ENCODE measurements around the gene ASAP2.

The ASAP2 gene

DNA sequence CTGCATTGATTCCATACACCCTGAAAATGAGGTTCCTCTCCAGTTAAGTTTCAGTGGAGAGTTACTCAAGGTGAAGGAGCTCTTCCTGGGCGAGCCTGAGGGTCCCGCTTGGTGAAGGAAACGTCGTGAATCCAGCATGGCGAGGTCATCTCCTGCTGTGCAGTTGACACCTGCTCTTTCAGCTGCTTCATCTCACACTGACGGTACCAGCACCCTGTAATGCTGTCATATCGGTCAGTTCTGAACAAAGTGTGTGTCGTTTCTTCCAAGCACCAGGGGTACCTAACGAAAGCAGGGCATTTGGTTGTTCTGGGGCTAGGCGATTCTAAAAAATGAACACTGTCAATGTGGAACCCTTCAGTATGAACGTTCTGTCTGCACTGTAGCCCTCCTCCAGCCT, 164.1 kb downstream of the ASAP2 start:
- peaks cover 16% of the 10 kb centered on the region for H3K27me3 Mint-ChIP-seq
- H3K4me1 Mint-ChIP-seq = peaks cover 9% of the 10 kb centered on the region
- no peak for ATAC-seq (ENCODE audit: low read depth)
- no peak overlapping the region for H3K27ac Mint-ChIP-seq
- no peaks in the 10 kb centered on the region for H3K9me3 Mint-ChIP-seq
- no peak for DNase-seq (ENCODE audit: low spot score in 2 of 2)
- H3K36me3 Mint-ChIP-seq = no peaks in the 10 kb centered on the region
- H3K4me3 Mint-ChIP-seq = no peak overlapping the region

DNA sequence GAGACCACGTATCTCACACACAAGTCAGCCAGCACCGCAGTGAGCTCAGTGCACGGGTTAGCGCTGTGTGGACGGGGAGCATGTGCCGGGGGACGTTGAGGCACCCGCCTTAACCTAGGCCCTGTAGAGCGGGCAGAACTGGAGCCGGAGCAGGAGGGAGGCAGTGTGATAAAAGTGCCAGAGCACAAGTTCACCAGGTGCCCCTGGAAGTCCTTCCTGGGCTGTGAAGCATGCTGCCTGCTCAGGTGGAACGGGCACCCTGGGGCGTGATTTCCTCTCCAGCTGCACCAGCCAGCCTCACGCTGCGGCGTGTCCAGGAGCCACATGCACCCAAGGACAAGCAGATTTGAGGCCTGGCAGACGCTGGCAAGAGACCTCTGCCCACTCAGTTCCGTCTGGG, 166.4 kb downstream of the ASAP2 start:
- H3K4me1 Mint-ChIP-seq = peaks cover 14% of the 10 kb centered on the region
- H3K9me3 Mint-ChIP-seq = no peaks in the 10 kb centered on the region
- H3K27me3 Mint-ChIP-seq = peaks cover 15% of the 10 kb centered on the region
- DNase-seq (ENCODE audit: low spot score in 2 of 2) (peak in 1 of 2 donors; percentile 19), ATAC-seq (ENCODE audit: low read depth) (peak; percentile 86)
- no peak overlapping the region for H3K4me3 Mint-ChIP-seq
- no peak overlapping the region for H3K27ac Mint-ChIP-seq
- H3K36me3 Mint-ChIP-seq = no peaks in the 10 kb centered on the region

DNA sequence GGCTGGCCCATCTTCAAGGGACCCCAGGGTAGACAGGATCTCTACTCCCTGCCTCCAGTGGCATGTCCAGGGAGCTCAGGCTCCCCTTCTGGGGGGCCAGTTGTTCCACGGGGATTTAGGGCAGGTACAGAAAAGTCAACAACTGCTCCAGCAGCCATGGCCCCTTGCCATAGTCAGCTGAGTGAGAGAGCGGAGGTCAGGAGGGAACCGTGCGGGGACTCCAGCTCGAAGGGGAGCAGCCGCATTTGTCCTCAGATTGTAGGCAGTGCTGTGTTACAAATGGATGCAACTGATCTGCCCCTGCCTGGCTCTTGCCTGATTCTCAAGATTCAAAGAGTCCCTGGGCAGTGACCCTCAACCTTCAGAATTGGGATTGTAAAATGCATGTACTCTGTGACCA, 166.9 kb downstream of the ASAP2 start:
- no peak for DNase-seq (ENCODE audit: low spot score in 2 of 2)
- H3K4me3 Mint-ChIP-seq = no peak overlapping the region
- no peaks in the 10 kb centered on the region for H3K36me3 Mint-ChIP-seq
- no peaks in the 10 kb centered on the region for H3K9me3 Mint-ChIP-seq
- H3K27ac Mint-ChIP-seq = no peak overlapping the region
- peaks cover 15% of the 10 kb centered on the region for H3K27me3 Mint-ChIP-seq
- no peak for ATAC-seq (ENCODE audit: low read depth)
- peaks cover 14% of the 10 kb centered on the region for H3K4me1 Mint-ChIP-seq

DNA sequence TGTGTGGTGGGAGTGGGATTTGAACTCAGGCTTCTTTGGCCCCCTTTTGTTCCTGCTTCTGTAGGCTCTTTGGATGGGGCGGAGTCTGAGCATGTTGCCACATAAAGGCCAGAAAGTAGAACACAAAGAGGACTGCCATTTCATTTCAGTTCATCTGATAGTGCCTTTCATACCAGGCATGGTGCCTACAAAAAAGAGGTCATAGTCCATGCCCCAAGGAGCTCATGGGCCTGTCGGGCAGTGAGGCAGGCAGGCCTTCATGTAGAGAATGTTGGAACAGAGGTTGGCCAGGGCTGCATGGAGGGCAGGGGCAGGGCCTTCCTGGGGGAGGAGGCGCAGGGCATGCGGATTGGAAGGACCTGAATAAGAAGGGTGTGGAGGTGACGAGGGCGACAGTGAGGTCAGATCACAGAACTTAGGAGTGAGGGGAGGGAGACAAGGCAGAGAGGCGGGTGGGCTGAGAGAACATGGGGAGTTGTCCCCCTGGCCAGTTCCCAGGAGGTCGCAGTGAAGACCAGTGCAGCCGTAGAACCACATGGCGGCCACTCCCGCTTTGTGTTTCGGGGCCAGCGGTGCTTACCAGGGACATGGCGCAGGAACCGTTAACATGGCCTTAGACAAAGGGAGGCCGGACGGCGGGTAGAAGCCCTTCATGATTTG, 167.6 kb downstream of the ASAP2 start:
- H3K27ac Mint-ChIP-seq = no peak overlapping the region
- ATAC-seq (ENCODE audit: low read depth) (no peak), DNase-seq (ENCODE audit: low spot score in 2 of 2) (no peak)
- no peak overlapping the region for H3K4me3 Mint-ChIP-seq
- H3K4me1 Mint-ChIP-seq = peaks cover 14% of the 10 kb centered on the region
- no peaks in the 10 kb centered on the region for H3K9me3 Mint-ChIP-seq
- H3K36me3 Mint-ChIP-seq = no peaks in the 10 kb centered on the region
- peaks cover 15% of the 10 kb centered on the region for H3K27me3 Mint-ChIP-seq

DNA sequence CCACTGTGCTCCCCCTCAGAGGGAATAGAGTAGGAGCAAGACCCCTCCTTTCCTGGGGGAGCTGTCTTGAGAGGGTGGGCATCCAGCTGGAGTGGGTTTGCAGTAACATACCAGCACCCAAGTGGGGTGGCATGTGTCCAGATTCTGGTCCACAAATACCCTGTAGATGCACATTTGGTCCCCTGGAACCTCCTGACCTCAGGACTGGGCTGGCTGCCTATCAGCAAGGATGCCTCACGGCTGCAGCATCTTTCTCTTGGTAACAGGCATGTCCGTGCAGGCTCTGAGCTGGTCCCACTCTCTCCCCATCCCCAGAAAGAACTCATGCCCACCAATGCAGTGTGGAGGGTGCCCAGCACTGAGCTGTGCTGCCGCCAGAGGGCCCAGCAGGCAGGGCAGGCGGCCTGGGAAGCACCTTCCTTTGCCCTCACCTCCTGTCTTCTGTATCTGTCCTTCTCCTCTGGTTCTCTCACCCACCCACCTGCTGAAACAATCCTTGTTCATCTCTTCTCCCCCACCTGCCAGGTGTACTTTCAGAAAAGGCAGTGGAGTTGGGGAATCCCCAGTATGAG, 169.3 kb downstream of the ASAP2 start:
- H3K36me3 Mint-ChIP-seq = no peaks in the 10 kb centered on the region
- peaks cover 9% of the 10 kb centered on the region for H3K27me3 Mint-ChIP-seq
- peaks cover 14% of the 10 kb centered on the region for H3K4me1 Mint-ChIP-seq
- DNase-seq (ENCODE audit: low spot score in 2 of 2) (no peak), ATAC-seq (ENCODE audit: low read depth) (peak; percentile 65)
- H3K4me3 Mint-ChIP-seq = no peak overlapping the region
- no peak overlapping the region for H3K27ac Mint-ChIP-seq
- H3K9me3 Mint-ChIP-seq = no peaks in the 10 kb centered on the region

DNA sequence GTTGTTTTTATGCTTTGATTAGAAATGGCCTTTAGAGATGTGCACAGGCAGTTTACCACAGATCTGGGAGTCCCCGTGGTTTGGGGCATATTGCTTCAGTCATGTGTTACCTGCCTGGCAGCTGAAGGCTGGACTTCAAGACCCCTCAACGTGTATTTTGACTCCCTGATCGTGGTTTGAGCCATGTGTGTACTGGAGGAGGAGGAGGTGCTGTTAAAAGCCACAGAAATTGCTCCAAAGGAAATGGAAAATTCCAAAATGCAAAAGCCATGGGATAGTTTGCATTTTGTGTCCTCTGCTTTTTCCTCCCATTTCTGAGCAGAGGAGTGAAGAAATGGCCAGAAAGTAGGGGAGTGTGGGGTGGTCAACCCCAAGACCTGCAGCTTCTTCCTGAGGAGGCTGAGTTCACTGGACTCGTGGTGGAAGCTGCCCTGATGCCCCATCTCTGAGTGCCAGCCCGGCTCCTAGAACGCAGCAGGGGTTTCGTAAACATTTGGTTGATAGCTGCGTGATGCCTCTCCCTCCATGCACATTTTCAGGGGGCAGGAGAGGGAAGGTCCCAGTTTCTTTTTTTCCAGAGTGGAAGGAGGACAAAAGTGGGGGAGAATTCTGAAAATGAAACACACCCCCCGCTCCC, 171.0 kb downstream of the ASAP2 start:
- Mint-ChIP-seq H3K27me3 (peaks cover 8% of the 10 kb centered on the region), H3K9me3 (no peaks in the 10 kb centered on the region), H3K4me1 (peaks cover 9% of the 10 kb centered on the region), H3K4me3 (no peak overlapping the region), H3K36me3 (no peaks in the 10 kb centered on the region), H3K27ac (no peak overlapping the region)
- no peak for DNase-seq (ENCODE audit: low spot score in 2 of 2)
- no peak for ATAC-seq (ENCODE audit: low read depth)

DNA sequence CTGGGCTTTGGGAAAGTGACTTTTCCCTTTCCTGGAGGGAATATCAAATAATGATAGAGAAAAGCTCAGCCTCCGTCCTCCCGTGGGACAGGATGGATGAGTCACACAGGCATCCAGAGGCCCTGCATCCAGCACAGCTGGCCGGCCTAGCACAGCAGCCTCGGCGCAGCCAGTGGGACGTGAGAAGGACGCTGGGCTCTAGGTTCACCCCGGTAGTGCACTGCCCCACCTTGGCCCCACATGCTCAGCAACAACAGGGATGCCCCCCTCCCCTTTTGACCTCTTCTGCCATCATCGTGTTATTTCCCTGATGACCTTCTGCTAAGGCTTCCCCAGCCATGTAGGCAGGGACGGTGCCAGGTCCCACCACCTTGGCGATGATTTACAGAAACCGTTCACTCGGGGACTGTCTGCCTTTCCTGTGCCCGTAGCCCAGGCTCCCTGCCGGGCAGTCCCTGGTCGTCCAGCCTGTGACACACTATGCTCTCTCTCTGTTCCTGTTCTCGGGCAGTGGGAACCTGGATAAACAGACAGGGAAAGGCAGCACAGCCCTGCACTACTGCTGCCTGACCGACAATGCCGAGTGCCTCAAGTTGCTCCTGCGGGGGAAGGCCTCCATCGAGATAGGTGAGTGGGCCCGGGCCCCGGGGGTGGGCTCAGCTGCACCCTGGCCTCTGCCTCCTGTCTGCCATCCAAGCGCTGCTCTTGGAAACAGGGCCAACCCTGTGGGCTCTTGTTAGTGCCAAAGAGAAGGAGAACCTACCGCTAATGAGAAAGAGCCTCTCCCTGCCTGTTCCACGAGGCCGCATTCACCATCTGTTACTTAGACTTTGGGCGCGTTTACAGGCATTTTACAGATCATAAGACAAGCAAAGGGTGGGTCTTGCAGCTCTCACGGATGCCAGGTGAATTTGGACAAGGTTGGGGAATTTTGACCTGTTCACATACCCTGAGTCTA, 172.1 kb downstream of the ASAP2 start:
- Mint-ChIP-seq H3K4me1 (peaks cover 5% of the 10 kb centered on the region), H3K27ac (no peak overlapping the region), H3K27me3 (peaks cover 7% of the 10 kb centered on the region), H3K9me3 (no peaks in the 10 kb centered on the region), H3K4me3 (no peak overlapping the region), H3K36me3 (no peaks in the 10 kb centered on the region)
- ATAC-seq (ENCODE audit: low read depth) (no peak), DNase-seq (ENCODE audit: low spot score in 2 of 2) (no peak)

DNA sequence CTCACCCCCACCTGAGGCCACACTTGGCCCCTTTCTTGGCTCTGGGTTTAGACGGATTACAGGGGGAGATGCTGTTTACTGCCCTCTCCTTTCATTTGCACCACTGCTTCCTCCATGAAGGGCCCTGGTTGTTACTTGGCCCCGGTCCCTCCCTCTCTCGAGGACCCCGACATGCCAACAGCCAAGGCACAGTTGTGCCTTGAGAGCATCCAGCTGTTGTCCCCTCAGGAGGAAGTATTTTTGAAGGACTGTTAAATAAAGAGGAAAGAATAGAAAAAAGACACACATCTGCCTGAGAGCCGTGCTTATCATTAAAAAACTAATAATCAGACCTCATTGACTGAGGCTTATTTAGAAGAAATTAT, 172.8 kb downstream of the ASAP2 start:
- ATAC-seq (ENCODE audit: low read depth) (no peak), DNase-seq (ENCODE audit: low spot score in 2 of 2) (no peak)
- Mint-ChIP-seq H3K9me3 (no peaks in the 10 kb centered on the region), H3K27me3 (peaks cover 4% of the 10 kb centered on the region), H3K4me1 (peaks cover 5% of the 10 kb centered on the region), H3K36me3 (no peaks in the 10 kb centered on the region), H3K27ac (no peak overlapping the region), H3K4me3 (no peak overlapping the region)

DNA sequence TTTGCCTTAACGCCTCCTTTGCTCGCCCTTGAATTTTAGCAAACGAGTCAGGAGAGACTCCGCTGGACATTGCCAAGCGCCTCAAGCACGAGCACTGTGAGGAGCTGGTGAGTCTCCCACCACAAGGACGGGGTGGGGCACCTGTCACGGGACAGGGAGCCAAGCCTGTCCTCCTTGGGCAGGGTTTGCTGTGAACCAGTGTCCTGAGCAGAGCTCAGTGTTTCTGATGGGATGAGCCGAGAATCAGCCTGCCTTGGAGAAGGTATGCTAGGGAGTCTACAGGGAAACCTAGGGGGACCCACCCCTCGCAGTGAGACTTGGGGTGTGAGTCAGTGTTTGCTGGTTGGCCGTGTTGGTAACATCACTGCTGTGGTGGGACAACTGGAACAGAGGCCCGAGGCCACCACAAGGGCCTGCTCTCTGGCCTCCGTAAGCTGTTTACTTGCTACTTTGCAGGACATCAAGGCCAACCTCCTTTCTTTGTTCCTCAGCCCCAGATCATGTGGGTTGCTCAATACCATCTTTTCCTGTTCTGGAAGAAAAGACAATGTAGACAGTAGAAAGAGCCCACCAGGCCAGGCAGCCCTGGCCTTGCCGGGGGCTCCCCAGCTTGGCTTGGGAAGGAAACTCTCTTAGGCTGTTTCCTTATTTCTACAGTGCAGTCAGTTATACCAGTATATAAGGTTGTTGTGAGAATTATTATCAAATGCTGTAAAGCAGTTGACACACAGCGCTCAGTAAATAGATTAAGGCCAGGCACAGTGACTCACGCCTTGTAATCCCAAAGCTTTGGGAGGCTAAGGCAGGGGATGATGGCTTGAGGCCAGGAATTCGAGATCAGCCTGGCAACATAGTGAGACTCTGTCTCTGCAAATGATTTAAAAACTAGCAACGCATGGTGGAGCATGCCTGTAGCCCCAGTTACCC, 174.4 kb downstream of the ASAP2 start:
- H3K27ac Mint-ChIP-seq = no peak overlapping the region
- peaks cover 4% of the 10 kb centered on the region for H3K27me3 Mint-ChIP-seq
- no peaks in the 10 kb centered on the region for H3K36me3 Mint-ChIP-seq
- ATAC-seq (ENCODE audit: low read depth) = no peak
- H3K4me1 Mint-ChIP-seq = peaks cover 5% of the 10 kb centered on the region
- H3K4me3 Mint-ChIP-seq = no peak overlapping the region
- no peak for DNase-seq (ENCODE audit: low spot score in 2 of 2)
- H3K9me3 Mint-ChIP-seq = no peaks in the 10 kb centered on the region

DNA sequence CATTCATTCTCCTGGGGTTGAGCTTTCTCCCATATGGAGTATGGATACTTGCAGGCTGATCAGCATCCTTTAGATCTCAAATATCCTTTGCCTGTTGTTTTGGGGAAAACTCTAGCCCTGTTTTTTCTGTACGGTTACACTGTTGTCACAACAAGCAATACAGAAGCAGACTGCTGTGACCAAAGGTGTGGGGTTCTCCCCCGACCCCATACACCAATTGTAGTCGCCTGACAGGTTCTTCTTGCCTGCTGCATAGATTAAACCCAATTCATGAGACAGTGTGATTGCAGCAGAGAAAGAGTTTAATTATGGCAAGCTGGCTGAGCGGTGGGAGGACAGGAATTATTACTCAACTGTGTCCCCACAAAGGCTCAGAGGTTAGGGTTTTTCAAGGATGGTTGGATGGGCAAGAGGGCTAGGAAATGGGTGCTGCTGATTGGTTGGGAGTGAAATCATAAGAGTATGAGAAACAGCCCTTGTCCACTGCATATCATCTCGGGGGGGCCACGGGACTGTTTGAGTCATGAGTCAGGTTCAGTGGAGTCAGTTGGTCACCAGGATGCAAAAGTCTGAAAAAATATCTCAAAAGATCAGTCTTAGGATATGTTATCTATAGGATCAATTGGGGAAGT, 176.1 kb downstream of the ASAP2 start:
- Mint-ChIP-seq H3K36me3 (no peaks in the 10 kb centered on the region), H3K27me3 (no peaks in the 10 kb centered on the region), H3K4me3 (no peak overlapping the region), H3K27ac (no peak overlapping the region), H3K4me1 (no peaks in the 10 kb centered on the region), H3K9me3 (peaks cover 2% of the 10 kb centered on the region)
- no peak for DNase-seq (ENCODE audit: low spot score in 2 of 2)
- ATAC-seq (ENCODE audit: low read depth) = no peak

DNA sequence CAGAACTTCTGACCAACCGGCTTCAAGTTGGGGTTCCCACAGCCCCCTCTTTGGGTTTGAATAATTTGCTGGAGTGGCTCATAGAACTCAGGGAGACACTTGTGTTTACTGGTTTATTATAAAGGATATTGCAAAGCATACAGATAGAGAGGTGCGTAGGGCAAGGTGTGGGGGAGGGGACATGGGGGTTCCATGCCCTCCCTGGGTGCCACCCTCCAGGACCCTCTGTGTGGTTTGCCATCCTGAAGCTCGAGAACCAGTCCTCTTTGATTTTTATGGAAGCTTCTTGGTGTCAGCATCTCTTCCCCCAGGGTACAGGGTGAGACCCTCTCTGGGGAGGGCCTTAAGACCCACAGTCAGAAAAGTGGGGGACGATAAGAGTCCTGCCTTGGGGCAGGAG, 177.9 kb downstream of the ASAP2 start:
- H3K9me3 Mint-ChIP-seq = peaks cover 2% of the 10 kb centered on the region
- ATAC-seq (ENCODE audit: low read depth) (no peak), DNase-seq (ENCODE audit: low spot score in 2 of 2) (no peak)
- H3K4me1 Mint-ChIP-seq = no peaks in the 10 kb centered on the region
- H3K36me3 Mint-ChIP-seq = no peaks in the 10 kb centered on the region
- H3K27ac Mint-ChIP-seq = no peak overlapping the region
- no peaks in the 10 kb centered on the region for H3K27me3 Mint-ChIP-seq
- H3K4me3 Mint-ChIP-seq = no peak overlapping the region

DNA sequence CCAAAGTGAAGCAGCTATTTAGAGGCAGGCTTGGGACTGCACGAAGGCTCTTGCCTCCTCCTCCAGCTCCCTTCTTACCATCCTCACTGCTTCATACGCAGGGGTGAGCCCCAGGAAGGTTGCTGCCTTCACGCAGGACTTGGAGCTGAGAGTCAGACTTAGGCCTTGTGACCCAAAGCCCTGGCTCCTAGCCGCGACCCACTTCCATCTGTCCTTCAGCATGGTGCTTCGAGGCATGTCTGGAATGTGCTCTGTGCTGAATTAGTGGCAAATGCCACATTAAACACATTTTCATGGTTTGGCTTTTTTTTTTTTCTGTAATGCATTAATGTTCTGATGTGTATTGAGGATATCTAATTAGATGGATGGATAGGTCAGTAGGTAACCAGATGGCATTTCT, 179.2 kb downstream of the ASAP2 start:
- Mint-ChIP-seq H3K27me3 (no peaks in the 10 kb centered on the region), H3K4me1 (no peaks in the 10 kb centered on the region), H3K36me3 (no peaks in the 10 kb centered on the region), H3K4me3 (no peak overlapping the region), H3K9me3 (peaks cover 2% of the 10 kb centered on the region), H3K27ac (no peak overlapping the region)
- no peak for ATAC-seq (ENCODE audit: low read depth)
- DNase-seq (ENCODE audit: low spot score in 2 of 2) = no peak

DNA sequence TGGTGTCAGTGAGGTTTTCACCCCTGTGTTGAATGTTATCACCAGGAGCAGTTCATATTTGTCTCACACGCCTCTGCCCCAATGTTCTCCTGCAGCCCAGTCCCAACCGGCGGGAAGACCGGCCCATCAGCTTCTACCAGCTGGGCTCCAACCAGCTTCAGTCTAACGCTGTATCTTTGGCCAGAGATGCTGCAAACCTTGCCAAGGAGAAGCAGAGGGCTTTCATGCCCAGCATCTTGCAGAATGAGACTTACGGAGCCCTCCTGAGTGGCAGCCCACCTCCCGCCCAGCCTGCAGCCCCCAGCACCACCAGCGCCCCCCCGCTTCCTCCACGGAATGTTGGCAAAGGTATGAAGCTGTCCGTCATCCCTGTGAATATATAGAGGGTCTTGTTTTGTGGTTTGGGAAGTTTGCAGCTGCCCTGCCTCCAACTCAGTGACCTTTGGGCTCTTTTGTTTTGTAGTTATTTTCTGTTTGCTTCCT, 181.6 kb downstream of the ASAP2 start:
- H3K4me3 Mint-ChIP-seq = no peak overlapping the region
- ATAC-seq (ENCODE audit: low read depth) (no peak), DNase-seq (ENCODE audit: low spot score in 2 of 2) (no peak)
- peaks cover 2% of the 10 kb centered on the region for H3K9me3 Mint-ChIP-seq
- no peak overlapping the region for H3K27ac Mint-ChIP-seq
- no peaks in the 10 kb centered on the region for H3K36me3 Mint-ChIP-seq
- no peaks in the 10 kb centered on the region for H3K4me1 Mint-ChIP-seq
- H3K27me3 Mint-ChIP-seq = no peaks in the 10 kb centered on the region
